NCI-H2107 treated with DMSO at 0.1 percent for 48 hours (cell line): ENCODE measurements around the gene RAD54L.
"Not testable (repeated sequence)": the region's sequence is repeated elsewhere in the genome, so short reads cannot be mapped to it uniquely, and the experiment has no call there.

Experiments
- DNase-seq: peaks from one replicate; lab custom pipeline; 2025; ENCODE audit not compliant: unreplicated experiment; lab: John Stamatoyannopoulos, UW

The RAD54L gene

GRCh38 chr1:46247436-46248121 lies at the start of gene RAD54L:
Gene RAD54L, plus strand, starts transcription at chr1:46247763. Its CDS starts 643 bp downstream, at chr1:46248406.
- DNase-seq: peak; percentile 99

GRCh38 chr1:46197964-46198811 lies 49.4 kb upstream of the RAD54L start, which contains the start of gene POMGNT1:
Gene POMGNT1, minus strand, starts transcription at chr1:46198434. Its CDS starts 613 bp downstream, at chr1:46197821.
- DNase-seq: no peak

- no peak for DNase-seq
Measured at GRCh38 chr1:46199233-46199749, 48.3 kb upstream of the RAD54L start.

- peak; percentile 65 for DNase-seq
Measured at GRCh38 chr1:46203738-46204405, 43.7 kb upstream of the RAD54L start.

- DNase-seq: no peak
Measured at GRCh38 chr1:46204406-46204742, 43.2 kb upstream of the RAD54L start.

GRCh38 chr1:46205141-46205540 lies 42.4 kb upstream of the RAD54L start:
- DNase-seq: no peak

- no peak for DNase-seq
Measured at GRCh38 chr1:46205791-46206190, 41.8 kb upstream of the RAD54L start.

GRCh38 chr1:46206399-46206798 lies 41.2 kb upstream of the RAD54L start:
- DNase-seq: no peak

- DNase-seq: no peak
Measured at GRCh38 chr1:46210561-46210960, 37.0 kb upstream of the RAD54L start.

GRCh38 chr1:46211051-46211450 lies 36.5 kb upstream of the RAD54L start:
- DNase-seq: no peak

GRCh38 chr1:46215504-46215903 lies 32.1 kb upstream of the RAD54L start:
- DNase-seq: no peak

GRCh38 chr1:46218443-46218842 lies 29.1 kb upstream of the RAD54L start:
- peak; percentile 98 for DNase-seq

- DNase-seq: no peak
Measured at GRCh38 chr1:46219551-46220520, 27.7 kb upstream of the RAD54L start.

GRCh38 chr1:46220808-46221207 lies 26.8 kb upstream of the RAD54L start:
- no peak for DNase-seq

- no peak for DNase-seq
Measured at GRCh38 chr1:46221749-46222148, 25.8 kb upstream of the RAD54L start.

GRCh38 chr1:46223055-46223454 lies 24.5 kb upstream of the RAD54L start:
- DNase-seq: not testable (repeated sequence)

- peak; percentile 74 for DNase-seq
Measured at GRCh38 chr1:46223472-46223943, 24.1 kb upstream of the RAD54L start.

- no peak for DNase-seq
Measured at GRCh38 chr1:46224966-46225365, 22.6 kb upstream of the RAD54L start.

GRCh38 chr1:46231231-46231630 lies 16.3 kb upstream of the RAD54L start:
- not testable (repeated sequence) for DNase-seq

GRCh38 chr1:46236882-46237281 lies 10.7 kb upstream of the RAD54L start:
- DNase-seq: no peak
